ENCODE results near the gene SMAD4.

The SMAD4 gene

DNA sequence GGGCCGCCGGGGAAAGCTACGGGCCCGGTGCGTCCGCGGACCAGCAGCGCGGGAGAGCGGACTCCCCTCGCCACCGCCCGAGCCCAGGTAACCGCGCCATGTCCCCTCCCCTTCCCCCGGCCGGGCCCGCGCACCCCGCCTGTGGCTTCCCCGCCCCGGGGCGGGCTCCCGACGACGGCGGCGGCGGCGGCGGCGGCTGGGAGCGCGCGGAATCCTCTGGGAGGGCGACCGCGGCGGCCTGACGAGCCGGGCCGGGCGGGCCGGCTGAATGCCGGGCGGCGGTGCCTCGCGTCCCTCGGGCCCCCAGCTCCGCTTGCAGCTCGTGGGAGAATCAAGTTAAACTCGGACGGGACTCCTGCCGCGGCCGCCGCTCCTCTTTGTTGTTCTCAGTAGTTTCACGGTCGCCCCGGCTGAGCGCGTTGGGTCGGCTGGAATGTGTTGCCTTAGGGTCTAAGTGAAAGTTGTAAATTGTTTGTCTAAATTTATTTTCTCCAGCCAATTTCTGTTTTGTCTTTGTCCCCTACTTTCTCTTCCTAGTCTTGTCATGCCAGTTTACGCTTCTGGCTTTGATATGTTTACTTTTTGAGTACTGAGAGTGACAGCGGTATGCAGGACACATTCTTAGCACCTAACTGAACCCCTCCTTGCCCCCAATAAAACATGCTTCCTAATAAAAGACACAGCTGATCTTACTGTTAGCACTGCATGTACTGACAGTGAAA lies 685 bp downstream of the SMAD4 start:
- peak; percentile 77 for DNase-seq (ENCODE audit: extremely low spot score)
- POLR2A ChIA-PET: interaction anchor here (0.5 to 1.2 kb wide), 5 partner anchors 11 to 152 kb away, joined by 3 to 6 read pairs (median 5); partner anchors contain the start of gene ME2
- CTCF ChIA-PET: interaction anchor here (0.9 to 2.9 kb wide), 7 partner anchors 9 to 210 kb away, joined by 3 to 11 read pairs (median 4); no protein-coding TSS in a partner anchor
- TF ChIP-seq, protein P1, sequence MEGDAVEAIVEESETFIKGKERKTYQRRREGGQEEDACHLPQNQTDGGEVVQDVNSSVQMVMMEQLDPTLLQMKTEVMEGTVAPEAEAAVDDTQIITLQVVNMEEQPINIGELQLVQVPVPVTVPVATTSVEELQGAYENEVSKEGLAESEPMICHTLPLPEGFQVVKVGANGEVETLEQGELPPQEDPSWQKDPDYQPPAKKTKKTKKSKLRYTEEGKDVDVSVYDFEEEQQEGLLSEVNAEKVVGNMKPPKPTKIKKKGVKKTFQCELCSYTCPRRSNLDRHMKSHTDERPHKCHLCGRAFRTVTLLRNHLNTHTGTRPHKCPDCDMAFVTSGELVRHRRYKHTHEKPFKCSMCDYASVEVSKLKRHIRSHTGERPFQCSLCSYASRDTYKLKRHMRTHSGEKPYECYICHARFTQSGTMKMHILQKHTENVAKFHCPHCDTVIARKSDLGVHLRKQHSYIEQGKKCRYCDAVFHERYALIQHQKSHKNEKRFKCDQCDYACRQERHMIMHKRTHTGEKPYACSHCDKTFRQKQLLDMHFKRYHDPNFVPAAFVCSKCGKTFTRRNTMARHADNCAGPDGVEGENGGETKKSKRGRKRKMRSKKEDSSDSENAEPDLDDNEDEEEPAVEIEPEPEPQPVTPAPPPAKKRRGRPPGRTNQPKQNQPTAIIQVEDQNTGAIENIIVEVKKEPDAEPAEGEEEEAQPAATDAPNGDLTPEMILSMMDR (IDR thresholded peaks at IDR 0.05; ENCODE audit: control extremely low read depth, extremely low read depth, low read depth, missing control alignments): no peak

DNA sequence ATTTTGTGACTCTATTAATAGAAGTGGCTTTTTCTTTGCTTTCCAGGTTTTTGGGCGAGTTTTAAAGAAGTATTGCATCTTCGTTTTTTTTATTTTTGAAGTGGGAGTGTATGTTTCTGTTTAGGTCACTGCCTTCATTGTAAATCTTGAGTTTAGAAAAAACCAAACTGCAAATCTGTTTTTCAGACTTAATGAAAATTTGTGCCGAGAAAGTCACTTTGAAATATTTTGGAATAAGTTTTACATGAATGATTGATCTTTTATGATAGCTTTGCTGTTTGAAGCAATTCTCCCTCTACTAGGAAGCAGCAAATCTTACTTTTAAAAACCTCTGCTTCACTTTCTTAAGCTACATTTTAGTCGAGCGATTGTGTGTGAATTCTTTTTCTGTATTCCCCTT lies 2.2 kb downstream of the SMAD4 start:
- CTCF ChIA-PET: interaction anchor here (0.7 to 1.6 kb wide), 4 partner anchors 13 to 122 kb away, joined by 3 to 4 read pairs (median 4); no protein-coding TSS in a partner anchor
- no peak for DNase-seq (ENCODE audit: extremely low spot score)
- POLR2A ChIA-PET: interaction anchor here (0.5 kb wide), 1 partner anchor 62 kb away, joined by 3 read pairs; no protein-coding TSS in a partner anchor

DNA sequence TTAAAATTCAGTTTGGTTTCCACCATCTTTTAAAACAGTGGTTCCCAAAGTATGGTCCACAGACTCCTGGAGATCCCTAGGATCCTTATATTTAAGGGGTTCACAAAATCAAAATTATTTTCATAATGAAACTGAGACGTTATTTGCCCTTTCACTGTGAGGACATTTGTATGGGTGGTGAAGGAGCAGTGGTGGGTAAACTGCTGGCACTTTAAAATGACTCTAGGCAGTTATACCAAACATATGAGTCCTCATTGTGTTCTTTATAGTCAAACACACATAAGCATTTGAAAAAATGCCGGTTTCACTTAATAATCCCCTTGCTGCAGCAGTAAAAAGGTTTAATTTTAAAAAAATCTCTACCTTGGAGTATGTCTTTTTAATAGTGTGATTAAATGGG lies 7.2 kb downstream of the SMAD4 start:
- CTCF ChIA-PET: interaction anchor here (1.6 to 7.0 kb wide), 3 partner anchors 9 to 18 kb away, joined by 4 to 52 read pairs (median 25); no protein-coding TSS in a partner anchor
- DNase-seq (ENCODE audit: extremely low spot score): no peak
- TF ChIP-seq, protein P1 (IDR thresholded peaks at IDR 0.05; ENCODE audit: control extremely low read depth, extremely low read depth, low read depth, missing control alignments): no peak
- POLR2A ChIA-PET: no interaction called here

More for the DNA sequence above, 2.2 kb downstream of the SMAD4 start:
- TF ChIP-seq, protein P1 (IDR thresholded peaks at IDR 0.05; ENCODE audit: control extremely low read depth, extremely low read depth, low read depth, missing control alignments): no peak

GRCh38 chr18:51038110-51038509 lies 8.1 kb downstream of the SMAD4 start:
- CTCF ChIA-PET: interaction anchor here (1.3 to 7.0 kb wide), 5 partner anchors 10 to 160 kb away, joined by 3 to 52 read pairs (median 4); partner anchors contain the start of gene ME2
- POLR2A ChIA-PET: no interaction called here

DNA sequence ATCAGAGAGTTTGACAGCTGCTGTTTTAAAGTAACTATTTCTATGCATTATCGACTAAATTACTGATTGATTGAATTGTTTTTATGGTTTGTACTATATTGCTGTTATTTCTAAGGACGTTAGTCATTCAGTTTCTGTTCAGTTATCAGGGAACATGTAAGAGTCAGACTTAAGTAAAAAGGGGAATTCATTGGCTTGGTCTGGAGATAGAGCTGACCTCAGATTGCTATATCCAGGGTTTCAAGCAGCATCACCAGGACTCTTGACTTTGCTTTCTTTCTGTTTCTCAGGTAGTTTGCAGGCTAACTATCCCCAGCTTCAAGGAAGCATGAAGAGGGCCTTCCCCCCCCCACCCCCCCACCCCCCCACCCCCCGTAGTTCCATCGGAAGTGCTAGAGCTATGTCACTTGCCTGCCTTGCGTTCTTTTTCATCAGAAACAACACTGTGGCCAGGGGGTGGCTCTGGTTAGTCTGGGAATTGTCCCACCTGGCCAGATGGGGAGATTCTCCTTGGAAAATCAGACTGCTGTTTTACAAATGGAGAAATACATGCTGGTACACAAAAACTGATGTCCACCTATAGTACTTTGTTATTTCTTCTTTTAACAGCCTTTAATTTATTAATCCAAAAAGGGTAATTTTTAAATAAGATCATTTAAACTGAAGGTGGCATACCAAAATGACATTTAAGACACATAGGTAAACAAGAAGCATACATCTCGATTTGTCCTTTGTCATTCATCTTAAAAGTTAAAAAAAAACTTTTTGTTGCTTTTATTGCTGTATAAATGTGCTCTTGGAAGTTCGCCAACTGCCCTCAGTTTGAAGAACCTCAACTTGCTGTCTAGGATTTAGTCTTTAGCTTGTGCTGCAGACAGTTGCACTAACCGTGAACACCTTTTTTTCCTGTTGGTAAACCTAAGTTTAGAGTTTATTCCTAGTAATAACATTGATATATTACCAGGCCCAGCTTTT lies 9.4 kb downstream of the SMAD4 start:
- peak; percentile 28 for DNase-seq (ENCODE audit: extremely low spot score)
- ChIA-PET CTCF (interaction anchor here (0.9 to 7.0 kb wide), 7 partner anchors 8 to 161 kb away, joined by 3 to 52 read pairs (median 5); partner anchors contain the start of gene ME2), POLR2A (no interaction called here)
- TF ChIP-seq, protein P1 (IDR thresholded peaks at IDR 0.05; ENCODE audit: control extremely low read depth, extremely low read depth, low read depth, missing control alignments): no peak

More at GRCh38 chr18:51038110-51038509, 8.1 kb downstream of the SMAD4 start:
- TF ChIP-seq, protein P1 (IDR thresholded peaks at IDR 0.05; ENCODE audit: control extremely low read depth, extremely low read depth, low read depth, missing control alignments): no peak
- DNase-seq (ENCODE audit: extremely low spot score): no peak

Data from GM10248 (cell line).